Endodermal cell (in vitro differentiated cells): ENCODE results near the gene OR10T2. TPM values are rescaled to one million over a fixed set of nuclear protein-coding genes. Genes with fewer than 3 reads are reported as not detected.

Source experiments
- DNase-seq: peaks from one replicate; pipeline ENCODE4 v3.0.0-alpha.2; 2017
- H3K27ac ChIP-seq: 2 replicates; pipeline ENCODE4 v1.5.1; 2013; ENCODE audit warnings: mild to moderate bottlenecking, low read depth, low read length, moderate library complexity
- H3K27me3 ChIP-seq: 2 replicates; pipeline ENCODE4 v1.6.1; 2013; ENCODE audit warnings: mild to moderate bottlenecking, low read length, moderate library complexity; ENCODE audit not compliant: insufficient read depth, control insufficient read depth, poor library complexity, severe bottlenecking
- H3K36me3 ChIP-seq: 2 replicates; pipeline ENCODE4 v1.7.0; 2013; ENCODE audit warnings: mild to moderate bottlenecking, low read length, moderate library complexity; ENCODE audit not compliant: control insufficient read depth, insufficient read depth
- H3K4me1 ChIP-seq: one replicate; pipeline ENCODE4 v1.7.0; 2013; ENCODE audit warnings: low read length; ENCODE audit not compliant: control insufficient read depth, insufficient read depth
- H3K4me3 ChIP-seq: 2 replicates; pipeline ENCODE4 v1.5.1; 2013; ENCODE audit warnings: mild to moderate bottlenecking, low read length, moderate library complexity
- H3K9ac ChIP-seq: 2 replicates; pipeline ENCODE4 v1.6.1; 2013; ENCODE audit warnings: mild to moderate bottlenecking, low read length, moderate library complexity; ENCODE audit not compliant: poor library complexity, severe bottlenecking; ENCODE audit errors: extremely low read depth
- H3K9me3 ChIP-seq: 2 replicates; pipeline ENCODE4 v1.6.1; 2013; ENCODE audit warnings: mild to moderate bottlenecking, low read length, moderate library complexity; ENCODE audit not compliant: control insufficient read depth
- H3K27ac Mint-ChIP-seq: 2 replicates; pipeline ENCODE4 v1.8.0; 2020; ENCODE audit warnings: mixed read lengths
- H3K27me3 Mint-ChIP-seq: 2 replicates; pipeline ENCODE4 v1.8.0; 2021; ENCODE audit warnings: mild to moderate bottlenecking, mixed read lengths; ENCODE audit not compliant: insufficient read depth
- H3K36me3 Mint-ChIP-seq: 2 replicates; pipeline ENCODE4 v1.8.0; 2020; ENCODE audit warnings: low read depth, mixed read lengths
- H3K4me1 Mint-ChIP-seq: 2 replicates; pipeline ENCODE4 v1.8.0; 2020; ENCODE audit warnings: mixed read lengths
- H3K4me3 Mint-ChIP-seq: 2 replicates; pipeline ENCODE4 v1.8.0; 2020; ENCODE audit warnings: mild to moderate bottlenecking, moderate library complexity, mixed read lengths
- H3K9me3 Mint-ChIP-seq: 2 replicates; pipeline ENCODE4 v1.8.0; 2020; ENCODE audit warnings: mild to moderate bottlenecking, mixed read lengths
- WGBS, 2 experiments: methylation state at CpG; one replicate each; pipeline versions ENCODE4 v1.1.5 to v1.1.7; 2013; ENCODE audit warnings: missing lambda C conversion rate in 2 of 2, mixed read lengths in 1 of 2; ENCODE audit not compliant: insufficient coverage in 1 of 2, insufficient read length in 1 of 2; 5-methylcytosine and 5-hydroxymethylcytosine counted together
- total RNA-seq, 2 donors: library from RNA; stranded (reverse); fragmentation: NEBNext Ultra II Directional in 1 of 2; extraction: Animal tissue kit (Norgen Biotek cat#: 25700) in 1 of 2; gene quantifications; 2 replicates in 1 of 2; 3 replicates in 1 of 2; pipeline ENCODE4 v1.2.1, GENCODE V29; 2021
- TF ChIP-seq, protein P1 (sequence below): fragments of 200-600 bp; sonication (generic); conservative IDR thresholded peaks from 2 replicates; pipeline ENCODE4 v1.5.0; 2021; ENCODE audit warnings: antibody characterized with exemption, mild to moderate bottlenecking

OR10T2 gene
- total RNA-seq, 2 donors from 2014 or later, result not detected

DNA sequence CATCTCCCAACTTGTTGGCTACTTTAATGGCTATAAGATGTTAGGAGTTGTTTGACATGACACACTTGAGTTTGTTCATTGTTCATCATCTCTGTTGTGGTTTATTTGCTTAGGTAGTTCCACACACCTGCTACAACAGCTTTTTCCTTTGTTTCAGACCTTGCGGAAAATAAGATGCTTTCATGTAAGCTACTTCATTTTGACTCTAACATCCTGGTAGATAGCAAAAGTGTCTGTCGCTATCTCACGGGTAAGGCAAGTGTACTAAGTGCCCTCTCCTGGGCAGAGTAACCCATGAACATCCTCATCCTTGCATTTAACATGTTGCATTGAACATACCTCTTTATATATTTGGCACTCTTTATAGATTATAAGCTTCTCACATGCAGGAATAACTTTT is 1.6 kb upstream of the OR10T2 start:
- no peaks in the 10 kb centered on the region for H3K4me1 ChIP-seq

GRCh38 chr1:158396646-158397045 is 2.6 kb downstream of the OR10T2 start:
- H3K27ac ChIP-seq, result no peak overlapping the region
- no peak for DNase-seq
- H3K27me3 Mint-ChIP-seq, result no peaks in the 10 kb centered on the region
- no peak overlapping the region for H3K9ac ChIP-seq
- TF ChIP-seq, protein P1, sequence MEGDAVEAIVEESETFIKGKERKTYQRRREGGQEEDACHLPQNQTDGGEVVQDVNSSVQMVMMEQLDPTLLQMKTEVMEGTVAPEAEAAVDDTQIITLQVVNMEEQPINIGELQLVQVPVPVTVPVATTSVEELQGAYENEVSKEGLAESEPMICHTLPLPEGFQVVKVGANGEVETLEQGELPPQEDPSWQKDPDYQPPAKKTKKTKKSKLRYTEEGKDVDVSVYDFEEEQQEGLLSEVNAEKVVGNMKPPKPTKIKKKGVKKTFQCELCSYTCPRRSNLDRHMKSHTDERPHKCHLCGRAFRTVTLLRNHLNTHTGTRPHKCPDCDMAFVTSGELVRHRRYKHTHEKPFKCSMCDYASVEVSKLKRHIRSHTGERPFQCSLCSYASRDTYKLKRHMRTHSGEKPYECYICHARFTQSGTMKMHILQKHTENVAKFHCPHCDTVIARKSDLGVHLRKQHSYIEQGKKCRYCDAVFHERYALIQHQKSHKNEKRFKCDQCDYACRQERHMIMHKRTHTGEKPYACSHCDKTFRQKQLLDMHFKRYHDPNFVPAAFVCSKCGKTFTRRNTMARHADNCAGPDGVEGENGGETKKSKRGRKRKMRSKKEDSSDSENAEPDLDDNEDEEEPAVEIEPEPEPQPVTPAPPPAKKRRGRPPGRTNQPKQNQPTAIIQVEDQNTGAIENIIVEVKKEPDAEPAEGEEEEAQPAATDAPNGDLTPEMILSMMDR, result no peak
- H3K36me3 Mint-ChIP-seq, result no peaks in the 10 kb centered on the region
- no peaks in the 10 kb centered on the region for H3K9me3 ChIP-seq
- H3K4me1 ChIP-seq, result no peaks in the 10 kb centered on the region
- no peak overlapping the region for H3K4me3 ChIP-seq
- no peaks in the 10 kb centered on the region for H3K4me1 Mint-ChIP-seq
- no peaks in the 10 kb centered on the region for H3K9me3 Mint-ChIP-seq
- no peaks in the 10 kb centered on the region for H3K27me3 ChIP-seq
- 89 to 100% methylated on average over 2 to 3 of the region's 3 CpGs for WGBS, 2 experiments
- H3K27ac Mint-ChIP-seq, result no peak overlapping the region
- H3K36me3 ChIP-seq, result no peaks in the 10 kb centered on the region
- H3K4me3 Mint-ChIP-seq, result no peak overlapping the region

More for the DNA sequence above, 1.6 kb upstream of the OR10T2 start:
- Mint-ChIP-seq H3K4me3 (no peak overlapping the region), H3K9me3 (no peaks in the 10 kb centered on the region), H3K27me3 (no peaks in the 10 kb centered on the region), H3K4me1 (no peaks in the 10 kb centered on the region), H3K27ac (no peak overlapping the region), H3K36me3 (no peaks in the 10 kb centered on the region)
- Histone ChIP-seq H3K27ac (no peak overlapping the region), H3K9ac (no peak overlapping the region), H3K27me3 (no peaks in the 10 kb centered on the region), H3K36me3 (no peaks in the 10 kb centered on the region), H3K4me3 (no peak overlapping the region), H3K9me3 (no peaks in the 10 kb centered on the region)
- WGBS, 2 experiments, result 94% methylated on average over 3 of the region's 3 CpGs; no CpG with 5 or more reads in 1 of the 2 experiments
- DNase-seq, result no peak
- TF ChIP-seq, protein P1, result no peak

DNA sequence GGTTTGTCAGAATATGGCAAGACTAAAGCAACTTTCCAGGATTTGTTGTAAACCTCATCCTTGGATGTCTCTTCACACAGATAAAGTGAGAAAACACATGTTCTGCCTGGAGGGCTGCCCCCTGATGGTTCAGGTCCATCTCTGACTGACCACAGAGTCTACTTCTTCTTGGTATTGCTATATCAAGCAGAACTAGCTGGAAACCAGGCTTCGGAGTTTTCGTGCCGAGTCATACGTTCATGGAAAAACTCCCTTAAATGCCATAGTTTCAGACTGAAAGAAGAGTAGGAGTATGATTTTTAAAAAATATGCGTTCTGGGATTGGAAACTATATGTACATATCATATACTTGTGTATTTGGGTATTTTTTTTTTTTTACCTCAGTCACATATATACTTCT is 5.8 kb downstream of the OR10T2 start:
- H3K4me3 Mint-ChIP-seq, result no peak overlapping the region
- no peaks in the 10 kb centered on the region for H3K9me3 ChIP-seq
- DNase-seq, result no peak
- H3K27me3 ChIP-seq, result no peaks in the 10 kb centered on the region
- H3K36me3 ChIP-seq, result no peaks in the 10 kb centered on the region
- H3K27ac Mint-ChIP-seq, result no peak overlapping the region
- no peaks in the 10 kb centered on the region for H3K36me3 Mint-ChIP-seq
- no peak overlapping the region for H3K4me3 ChIP-seq
- H3K9me3 Mint-ChIP-seq, result no peaks in the 10 kb centered on the region
- 93% methylated on average over 4 of the region's 5 CpGs; no CpG with 5 or more reads in 1 of the 2 experiments for WGBS, 2 experiments
- no peak overlapping the region for H3K9ac ChIP-seq
- no peaks in the 10 kb centered on the region for H3K4me1 Mint-ChIP-seq
- H3K27me3 Mint-ChIP-seq, result no peaks in the 10 kb centered on the region
- H3K27ac ChIP-seq, result no peak overlapping the region
- TF ChIP-seq, protein P1, result no peak
- H3K4me1 ChIP-seq, result no peaks in the 10 kb centered on the region
